ENCODE measurements around the gene AUNIP.

- TF ChIP-seq CTCF (IDR thresholded peaks at IDR 0.05; ENCODE audit: low read length) (no peak), EZH2 (IDR thresholded peaks at IDR 0.05; ENCODE audit: borderline replicate concordance, low read length) (no peak)
Measured at GRCh38 chr1:25843483-25843882, 15.8 kb downstream of the AUNIP start.
